Panc1 (cell line): ENCODE measurements around the gene SUN1.

ENCODE experiments used
- POLR2AphosphoS5 ChIP-seq: IDR thresholded peaks from 2 replicates; pipeline ENCODE4 v1.6.1; 2012; ENCODE audit warnings: mild to moderate bottlenecking, low read depth, low read length, moderate library complexity
- TF ChIP-seq, protein P1 (sequence below): fragments of 450-650 bp; IDR thresholded peaks from 2 replicates; pipeline ENCODE4 v1.5.1; 2017; ENCODE audit warnings: mild to moderate bottlenecking

DNA sequence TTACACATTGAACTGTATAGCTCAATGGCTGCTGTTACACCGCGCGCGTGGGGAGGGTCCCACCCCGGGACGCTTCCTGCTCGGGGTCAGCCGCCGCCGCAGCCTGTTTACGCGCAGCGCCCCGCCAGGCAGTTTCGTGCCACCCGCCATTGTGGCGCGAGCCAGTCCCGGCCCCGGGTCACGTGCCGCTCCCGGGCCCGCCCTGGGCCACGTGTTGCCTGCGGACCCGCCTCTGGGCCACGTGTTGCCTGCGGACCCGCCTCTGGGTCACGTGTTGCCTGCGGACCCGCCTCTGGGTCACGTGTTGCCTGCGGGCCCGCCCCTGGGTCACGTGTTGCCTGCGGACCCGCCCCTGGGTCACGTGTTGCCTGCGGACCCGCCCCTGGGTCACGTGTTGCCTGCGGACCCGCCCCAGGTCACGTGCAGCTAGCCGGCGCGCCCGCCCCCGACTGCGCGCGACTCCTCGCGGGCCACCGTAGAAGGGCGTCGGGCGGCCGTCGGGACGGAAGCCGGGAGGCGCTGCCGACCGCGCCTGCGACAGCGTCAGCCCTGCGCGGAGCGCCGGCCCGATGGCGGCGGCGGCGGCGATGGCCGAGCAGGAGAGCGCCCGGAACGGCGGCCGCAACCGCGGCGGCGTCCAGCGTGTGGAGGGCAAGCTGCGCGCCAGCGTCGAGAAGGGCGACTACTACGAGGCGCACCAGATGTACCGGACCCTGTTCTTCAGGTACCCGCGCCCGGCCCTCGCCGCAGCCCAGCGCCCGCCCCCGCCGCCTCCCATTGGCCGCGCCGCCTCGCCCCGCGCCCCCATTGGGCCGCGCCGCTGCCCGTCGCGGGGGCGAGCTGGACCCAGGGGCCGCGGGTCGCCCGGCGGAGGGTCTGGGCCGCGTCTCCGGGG lies 44.0 kb downstream of the SUN1 start, which contains the start of gene GET4:
- TF ChIP-seq, protein P1, sequence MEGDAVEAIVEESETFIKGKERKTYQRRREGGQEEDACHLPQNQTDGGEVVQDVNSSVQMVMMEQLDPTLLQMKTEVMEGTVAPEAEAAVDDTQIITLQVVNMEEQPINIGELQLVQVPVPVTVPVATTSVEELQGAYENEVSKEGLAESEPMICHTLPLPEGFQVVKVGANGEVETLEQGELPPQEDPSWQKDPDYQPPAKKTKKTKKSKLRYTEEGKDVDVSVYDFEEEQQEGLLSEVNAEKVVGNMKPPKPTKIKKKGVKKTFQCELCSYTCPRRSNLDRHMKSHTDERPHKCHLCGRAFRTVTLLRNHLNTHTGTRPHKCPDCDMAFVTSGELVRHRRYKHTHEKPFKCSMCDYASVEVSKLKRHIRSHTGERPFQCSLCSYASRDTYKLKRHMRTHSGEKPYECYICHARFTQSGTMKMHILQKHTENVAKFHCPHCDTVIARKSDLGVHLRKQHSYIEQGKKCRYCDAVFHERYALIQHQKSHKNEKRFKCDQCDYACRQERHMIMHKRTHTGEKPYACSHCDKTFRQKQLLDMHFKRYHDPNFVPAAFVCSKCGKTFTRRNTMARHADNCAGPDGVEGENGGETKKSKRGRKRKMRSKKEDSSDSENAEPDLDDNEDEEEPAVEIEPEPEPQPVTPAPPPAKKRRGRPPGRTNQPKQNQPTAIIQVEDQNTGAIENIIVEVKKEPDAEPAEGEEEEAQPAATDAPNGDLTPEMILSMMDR = no peak
- peak; percentile 97 for TF ChIP-seq POLR2AphosphoS5
